RKO (cell line): ENCODE data around the gene SLC39A6.
"Not testable (repeated sequence)": the region's sequence is repeated elsewhere in the genome, so short reads cannot be mapped to it uniquely, and the experiment has no call there.

Source experiments
- DNase-seq: peaks from one replicate; pipeline ENCODE4 v3.0.0-alpha.2; 2016; ENCODE audit warnings: low spot score

The SLC39A6 gene

DNA sequence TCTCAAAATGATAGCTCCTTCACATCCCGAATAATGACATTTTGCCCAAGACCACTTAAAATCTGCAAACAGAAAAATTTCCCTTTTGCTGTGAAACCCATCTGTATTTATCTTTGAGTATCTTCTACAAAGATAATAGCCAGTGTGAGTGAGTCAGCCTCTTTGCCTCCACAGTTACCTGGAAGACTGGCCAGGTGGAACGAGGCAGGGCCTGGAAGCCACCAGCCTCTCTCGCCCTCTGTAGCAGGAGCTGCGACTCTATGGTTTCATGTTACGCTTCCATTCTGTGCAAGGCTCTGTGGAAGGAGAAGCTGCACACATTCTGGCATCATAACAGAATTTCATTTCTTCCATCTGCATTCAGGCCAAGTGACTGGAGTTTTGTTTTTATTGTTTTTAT is 10.1 kb upstream of the SLC39A6 start:
- DNase-seq = no peak

DNA sequence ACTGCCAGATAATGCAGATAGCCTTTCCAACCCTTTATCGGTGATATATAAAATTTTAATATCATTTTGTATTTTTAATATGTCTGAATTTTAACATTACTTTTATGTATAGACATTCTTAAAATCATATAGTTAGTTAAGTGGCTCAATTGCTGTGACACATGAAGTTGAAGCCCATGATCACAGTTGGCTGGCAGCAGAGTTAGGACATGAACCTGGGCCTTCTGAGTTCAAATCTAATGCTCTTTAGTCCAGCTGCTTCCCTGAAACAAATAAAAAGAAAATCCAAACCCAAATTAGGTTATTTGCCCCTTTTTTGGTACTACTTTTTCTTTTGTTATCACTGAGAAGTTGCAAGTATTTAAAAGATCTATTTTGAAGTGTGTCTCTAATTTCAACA is 6.1 kb upstream of the SLC39A6 start:
- DNase-seq = no peak

GRCh38 chr18:36132756-36133155 is 3.6 kb upstream of the SLC39A6 start:
- DNase-seq = no peak

GRCh38 chr18:36131692-36132483 is 2.7 kb upstream of the SLC39A6 start:
- DNase-seq = no peak

DNA sequence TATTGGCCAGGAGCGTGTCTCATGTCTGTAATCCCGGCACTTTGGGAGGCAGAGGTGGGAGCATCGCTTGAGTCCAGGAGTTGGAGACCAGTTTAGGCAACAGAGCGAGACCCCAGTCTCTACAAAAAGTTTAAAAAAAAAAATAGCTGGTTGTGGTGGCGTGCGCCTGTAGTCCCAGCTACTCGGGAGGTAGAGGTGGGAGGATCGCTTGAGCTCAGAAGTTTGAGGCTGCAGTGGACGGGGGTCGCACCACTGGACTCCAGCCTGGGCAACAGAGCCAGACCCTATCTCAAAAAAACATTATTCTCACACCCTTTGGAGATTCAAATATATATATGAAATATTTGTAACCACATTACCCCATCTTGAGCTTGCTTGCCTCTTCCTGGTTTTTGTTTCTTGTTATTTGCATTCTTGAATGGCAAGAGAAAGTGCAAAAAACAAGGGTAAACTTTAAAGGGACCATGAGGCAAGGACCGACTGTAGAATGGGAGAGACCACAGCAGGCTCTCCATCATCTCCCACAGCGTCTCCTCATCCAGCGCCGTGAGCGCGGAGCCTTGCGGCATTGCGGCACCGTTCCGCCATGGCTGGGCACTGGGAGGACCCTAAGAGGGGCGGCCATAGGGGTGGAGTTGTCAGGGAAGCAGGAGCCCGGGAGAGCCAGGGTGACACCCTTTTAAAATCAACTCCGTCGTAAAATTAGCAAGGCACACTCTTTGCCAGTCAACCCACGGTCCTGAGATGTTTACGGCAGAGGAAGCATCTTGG is 1.9 kb upstream of the SLC39A6 start:
- DNase-seq = no peak

- peak; percentile 22 for DNase-seq
Observed at GRCh38 chr18:36130039-36130831, 1.1 kb upstream of the SLC39A6 start.

GRCh38 chr18:36128907-36129299 is 237 bp downstream of the SLC39A6 start:
- DNase-seq = no peak

DNA sequence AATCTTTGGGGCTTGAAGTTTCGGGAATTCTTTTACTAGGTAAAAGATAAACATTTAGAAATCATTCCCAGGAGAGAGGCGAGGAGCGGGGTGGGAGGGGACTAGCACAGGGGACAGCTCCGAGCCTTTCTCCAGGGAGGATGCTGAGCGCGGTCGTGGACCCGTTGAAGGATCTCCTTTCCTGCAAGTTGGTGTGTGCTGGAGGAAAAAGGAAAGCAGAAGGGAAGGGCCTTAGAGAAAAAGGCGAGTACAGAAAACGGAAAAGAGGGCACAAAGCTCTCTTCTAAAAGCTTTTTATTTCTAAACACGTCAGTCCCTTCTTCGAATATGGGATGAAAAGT is 640 bp downstream of the SLC39A6 start:
- DNase-seq = peak; percentile 29

GRCh38 chr18:36127836-36128529 is 1.2 kb downstream of the SLC39A6 start:
- peak; percentile 60 for DNase-seq

DNA sequence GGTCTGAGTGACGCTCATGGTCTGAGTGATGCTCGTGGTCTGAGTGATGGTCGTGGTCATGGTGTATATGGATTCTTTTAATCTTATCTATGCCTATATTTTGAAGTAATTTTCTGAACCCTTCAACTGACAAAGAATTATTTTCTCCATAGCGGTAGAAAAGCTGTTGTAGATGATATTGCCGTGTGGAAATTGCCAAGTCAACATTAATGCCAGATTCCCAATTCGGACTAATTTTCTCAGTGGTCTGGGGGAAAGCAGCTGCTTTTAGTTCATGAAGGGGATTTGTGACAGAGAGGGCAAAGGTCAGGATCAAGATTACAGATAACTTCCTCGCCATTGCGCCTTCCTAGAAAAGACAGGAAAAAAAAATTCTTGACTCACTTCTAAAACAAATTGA is 2.5 kb downstream of the SLC39A6 start:
- no peak for DNase-seq

DNA sequence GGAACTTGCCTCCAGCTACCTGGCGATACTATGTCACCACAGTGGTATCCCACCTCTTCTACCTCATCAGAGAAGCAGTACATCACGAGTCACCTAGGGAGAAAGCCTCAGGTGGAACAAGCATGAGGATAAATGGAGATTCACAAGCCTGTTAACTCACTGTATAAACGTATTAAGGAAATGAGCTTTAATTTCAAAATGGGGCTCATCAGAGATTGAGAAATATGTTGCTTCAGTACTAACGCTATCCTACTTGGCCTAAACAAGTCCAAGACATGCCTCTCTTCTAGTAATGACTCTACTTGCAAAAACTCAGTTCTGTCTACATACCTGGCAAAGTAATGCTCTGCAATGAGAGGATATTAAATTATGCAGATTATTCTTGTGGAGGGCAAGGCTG is 4.3 kb downstream of the SLC39A6 start:
- no peak for DNase-seq

DNA sequence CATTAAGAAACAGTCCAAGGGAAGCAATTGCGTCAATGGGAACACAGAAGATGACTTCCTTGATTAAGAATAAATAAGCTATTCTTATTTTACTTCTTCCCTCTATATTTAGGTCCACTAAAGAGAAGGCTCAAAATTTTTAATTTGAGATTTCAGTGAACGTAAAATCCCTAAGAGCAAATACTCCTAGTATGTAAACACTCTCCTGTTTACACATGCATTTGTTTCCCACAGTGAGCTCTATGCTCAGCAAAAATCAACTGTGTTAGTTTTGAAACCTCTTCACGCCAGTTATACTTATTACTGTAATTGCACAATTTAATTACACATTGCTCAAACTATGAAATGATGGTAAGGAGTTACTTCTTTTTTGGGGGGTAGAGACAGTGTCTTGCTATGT is 8.8 kb downstream of the SLC39A6 start:
- DNase-seq = no peak

DNA sequence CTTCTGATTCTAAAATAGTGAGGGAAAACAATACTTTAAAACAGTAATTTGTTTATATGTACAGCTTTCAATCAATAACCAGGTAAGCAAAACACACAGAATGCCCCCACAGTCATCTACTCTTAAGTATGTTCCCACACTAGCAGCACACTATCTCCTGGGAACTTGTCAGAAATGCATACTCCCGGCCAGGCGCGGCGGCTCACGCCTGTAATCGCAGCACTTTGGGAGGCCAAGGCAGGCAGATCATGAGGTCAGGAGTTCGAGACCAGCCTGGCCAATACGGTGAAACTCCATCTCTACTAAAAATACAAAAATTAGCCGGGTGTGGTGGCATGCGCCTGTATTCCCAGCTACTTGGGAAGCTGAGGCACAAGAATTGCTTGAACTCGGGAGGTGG is 12.4 kb downstream of the SLC39A6 start:
- DNase-seq = not testable (repeated sequence)

DNA sequence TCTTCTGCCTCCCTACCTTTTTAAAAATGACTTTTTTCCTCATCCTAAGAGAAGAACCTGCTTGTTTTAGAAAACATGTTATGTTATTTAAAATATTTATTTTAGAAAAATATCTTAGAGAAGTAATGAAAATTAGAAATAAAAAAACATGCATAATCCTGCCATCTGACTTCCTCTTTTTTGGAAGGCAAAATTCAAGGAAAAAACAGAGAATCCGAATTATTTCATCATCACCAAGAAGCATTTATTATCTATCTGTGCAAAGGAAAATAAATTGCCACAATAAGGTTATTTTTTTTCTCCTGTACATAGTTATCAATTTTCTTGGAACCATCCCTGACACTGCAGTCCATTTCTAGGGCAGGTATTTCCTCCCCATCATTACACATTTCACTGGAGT is 14.4 kb downstream of the SLC39A6 start:
- no peak for DNase-seq

DNA sequence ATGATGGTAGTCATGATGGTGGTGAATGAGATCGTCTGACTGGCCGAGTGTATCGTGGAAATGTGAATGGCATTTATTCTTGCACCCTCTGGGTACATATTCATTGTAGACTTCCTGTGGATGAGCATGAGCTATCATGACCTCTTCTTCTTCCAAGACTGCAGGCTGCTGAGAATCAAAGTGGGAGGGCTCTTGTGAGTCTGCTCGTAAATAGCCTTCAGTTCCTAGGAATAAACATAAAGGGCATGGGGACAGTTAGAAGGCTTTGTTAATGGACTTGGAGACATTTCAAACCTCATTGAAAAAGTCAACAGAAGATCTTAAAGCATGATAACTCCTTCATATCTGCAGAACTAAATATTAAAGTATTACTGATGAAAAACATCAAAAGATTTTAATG is 14.9 kb downstream of the SLC39A6 start:
- no peak for DNase-seq

GRCh38 chr18:36112302-36112701 is 16.8 kb downstream of the SLC39A6 start:
- no peak for DNase-seq

- DNase-seq = no peak
Observed at GRCh38 chr18:36109737-36110136, 19.4 kb downstream of the SLC39A6 start.

DNA sequence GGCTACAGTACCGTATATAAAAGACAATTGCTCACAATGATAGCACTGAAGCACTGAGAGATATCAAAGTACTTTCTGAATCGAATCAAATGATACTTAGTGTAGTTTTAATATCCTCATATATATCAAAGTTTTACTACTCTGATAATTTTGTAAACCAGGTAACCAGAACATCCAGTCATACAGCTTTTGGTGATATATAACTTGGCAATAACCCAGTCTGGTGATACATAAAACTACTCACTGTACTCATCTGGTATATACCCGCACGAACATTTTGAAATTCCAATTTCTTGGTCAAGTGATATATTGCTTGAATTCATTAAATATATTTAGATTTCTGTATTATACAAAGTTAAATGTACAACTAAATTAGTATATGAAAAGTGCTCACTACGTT is 20.5 kb downstream of the SLC39A6 start:
- DNase-seq = no peak

DNA sequence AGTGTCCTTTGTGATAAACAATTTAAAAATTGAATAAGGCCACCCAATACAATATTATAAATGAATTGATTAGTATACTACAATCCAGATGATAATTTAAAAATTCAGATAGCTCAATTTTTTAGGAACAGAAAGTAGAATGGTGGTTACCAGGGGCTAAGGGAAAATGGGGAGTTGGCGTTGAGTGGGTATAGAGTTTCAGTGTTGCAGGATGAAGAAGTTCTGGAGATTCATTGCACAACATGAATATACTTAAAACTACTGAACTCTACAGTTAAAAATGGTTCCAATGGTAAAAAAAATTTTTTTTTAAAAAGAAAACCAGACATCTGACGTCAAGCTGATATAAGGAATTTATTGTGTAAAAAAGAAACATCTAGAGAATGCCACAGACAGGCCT is 20.9 kb downstream of the SLC39A6 start:
- DNase-seq = no peak

- DNase-seq = no peak
Observed at GRCh38 chr18:36107477-36107876, 21.7 kb downstream of the SLC39A6 start.

- no peak for DNase-seq
Observed at GRCh38 chr18:36104749-36105148, 24.4 kb downstream of the SLC39A6 start.

- no peak for DNase-seq
Observed at GRCh38 chr18:36101943-36102342, 27.2 kb downstream of the SLC39A6 start.
